PC-3 (cell line): ENCODE results near the gene S100PBP. TPM values are rescaled to one million over a fixed set of nuclear protein-coding genes. Genes with fewer than 3 reads are reported as not detected.

Experiments used
- ATAC-seq: fragments of 200-7000 bp; cut with Tn5 transposase; 2 replicates; pipeline ENCODE4 v1.9.1; 2020; ENCODE audit warnings: mild to moderate bottlenecking, moderate library complexity
- BruUV-seq: library from RNA; stranded (reverse); fragments of 400-500 nt; replicated peaks from 2 replicates; lab custom pipeline; 2021; lab: Mats Ljungman, UMichigan
- CTCF ChIA-PET: fragments of 300-600 bp; sonication (Branson Sonifier 250); formaldehyde crosslinking; loops from one replicate; lab custom pipeline; 2022; ENCODE audit warnings: antibody characterized with exemption; lab: Charles Lee
- POLR2A ChIA-PET: fragments of 300-600 bp; sonication (Branson Sonifier 250); formaldehyde crosslinking; loops from one replicate; lab custom pipeline; 2022; ENCODE audit warnings: antibody characterized with exemption; ENCODE audit not compliant: unreplicated experiment; lab: Charles Lee
- DNase-seq: peaks from one replicate; pipeline ENCODE4 v3.0.0-alpha.2; 2015
- H2AFZ ChIP-seq: fragments of 300-600 bp; sonication (generic); 2 replicates; pipeline ENCODE4 v1.6.0; 2016; ENCODE audit warnings: antibody characterized with exemption, low read length
- H3F3A ChIP-seq: fragments of 300-600 bp; sonication (generic); one replicate; pipeline ENCODE4 v1.6.0; 2017; ENCODE audit warnings: antibody characterized with exemption, low read length, control low read depth, mild to moderate bottlenecking; ENCODE audit not compliant: unreplicated experiment
- H3K27ac ChIP-seq: fragments of 300-600 bp; sonication (generic); 2 replicates; pipeline ENCODE4 v1.5.1; 2016; ENCODE audit warnings: mild to moderate bottlenecking, low read length
- H3K27me3 ChIP-seq: fragments of 300-600 bp; sonication (generic); 2 replicates; pipeline ENCODE4 v1.6.1; 2016; ENCODE audit warnings: low read length, mixed read lengths
- H3K36me3 ChIP-seq: fragments of 300-600 bp; sonication (generic); 2 replicates; pipeline ENCODE4 v1.6.1; 2016; ENCODE audit warnings: low read depth, mixed run types, low read length, mixed read lengths
- H3K4me1 ChIP-seq: fragments of 300-600 bp; sonication (generic); 2 replicates; pipeline ENCODE4 v1.5.1; 2016; ENCODE audit warnings: low read length; ENCODE audit not compliant: insufficient read depth
- H3K4me2 ChIP-seq: fragments of 300-600 bp; sonication (generic); 2 replicates; pipeline ENCODE4 v1.6.0; 2016; ENCODE audit warnings: low read length
- H3K4me3 ChIP-seq: fragments of 300-600 bp; sonication (generic); 2 replicates; pipeline ENCODE4 v1.5.1; 2016; ENCODE audit warnings: mild to moderate bottlenecking, low read length, mixed read lengths
- H3K79me2 ChIP-seq: fragments of 300-600 bp; sonication (generic); 2 replicates; pipeline ENCODE4 v1.6.1; 2017; ENCODE audit warnings: low read length, mixed read lengths
- H3K9ac ChIP-seq: fragments of 300-600 bp; sonication (generic); 2 replicates; pipeline ENCODE4 v1.6.0; 2016; ENCODE audit warnings: mild to moderate bottlenecking, low read length
- H3K9me2 ChIP-seq: fragments of 300-600 bp; sonication (generic); replicated peaks from 2 replicates; pipeline ENCODE4 v1.6.1; 2016; ENCODE audit warnings: mixed run types, low read length, mixed read lengths
- H3K9me3 ChIP-seq: fragments of 300-600 bp; sonication (generic); 2 replicates; pipeline ENCODE4 v1.6.1; 2016; ENCODE audit warnings: low read length, mixed read lengths
- H4K20me1 ChIP-seq: fragments of 300-600 bp; sonication (generic); 2 replicates; pipeline ENCODE4 v1.6.1; 2016; ENCODE audit warnings: low read length, mixed read lengths
- CTCF ChIP-seq: fragments of 300-600 bp; sonication (generic); conservative IDR thresholded peaks from 2 replicates; pipeline ENCODE4 v1.5.1; 2017; ENCODE audit warnings: antibody characterized with exemption, low read depth, mild to moderate bottlenecking, low read length
- EZH2 ChIP-seq: fragments of 300-600 bp; sonication (generic); IDR thresholded peaks from one replicate; pipeline ENCODE4 v1.6.1; 2017; ENCODE audit warnings: antibody characterized with exemption, mild to moderate bottlenecking, low read length; ENCODE audit not compliant: unreplicated experiment
- EZH2phosphoT487 ChIP-seq: fragments of 300-600 bp; sonication (generic); IDR thresholded peaks from 2 replicates; pipeline ENCODE4 v1.6.1; 2018; ENCODE audit warnings: mild to moderate bottlenecking, antibody characterized with exemption, low read length, borderline replicate concordance
- intact Hi-C: fragments of 100-400 bp; cut with micrococcal nuclease; formaldehyde crosslinking; loops from 2 replicates; pipeline ENCODE4 v1.9.0; 2023
- total RNA-seq: library from RNA; depleted of rRNA; stranded (reverse); fragments of >200 nt; gene quantifications from 2 replicates; pipeline ENCODE4 v1.2.3, GENCODE V29; 2014

The S100PBP gene
- total RNA-seq, 1 experiment from 2014 or later: 13.2 TPM

GRCh38 chr1:32813941-32814739, 3.3 kb upstream of the S100PBP start:
- DNase-seq: peak; percentile 66
- Histone ChIP-seq H3K4me2 (peak overlapping the region; percentile 83), H3K27me3 (no peaks in the 10 kb centered on the region), H3K36me3 (peaks cover 14% of the 10 kb centered on the region), H3K4me1 (peaks cover 27% of the 10 kb centered on the region), H3K79me2 (peaks cover 94% of the 10 kb centered on the region), H4K20me1 (no peaks in the 10 kb centered on the region), H3K9ac (no peak overlapping the region), H3K9me2 (no peaks in the 10 kb centered on the region), H3F3A (no peaks in the 10 kb centered on the region), H2AFZ (no peak overlapping the region), H3K4me3 (peak overlapping the region; percentile 89), H3K9me3 (no peaks in the 10 kb centered on the region), H3K27ac (no peak overlapping the region)
- ChIA-PET CTCF (no interaction called here), POLR2A (interaction anchor here (0.6 kb wide), 1 partner anchor 55 kb away, joined by 6 read pairs; no protein-coding TSS in a partner anchor)
- TF ChIP-seq CTCF (no peak), EZH2phosphoT487 (no peak), EZH2 (no peak)
- ATAC-seq: no peak
- no TSS peak for BruUV-seq
- intact Hi-C loops: no loop called here

GRCh38 chr1:32816676-32817158, 736 bp upstream of the S100PBP start:
- intact Hi-C loops: loop anchor here (2.0 kb wide), 1 partner anchor 18 kb away; no protein-coding TSS in a partner anchor
- POLR2A ChIA-PET: interaction anchor here (0.7 kb wide), 1 partner anchor 16 kb away, joined by 4 read pairs; no protein-coding TSS in a partner anchor
- peak; percentile 1 for ATAC-seq

More at GRCh38 chr1:32816676-32817158, 736 bp upstream of the S100PBP start:
- Histone ChIP-seq H3K4me2 (peak overlapping the region; percentile 83), H2AFZ (peak overlapping the region; percentile 41), H3F3A (no peaks in the 10 kb centered on the region), H3K79me2 (peaks cover 87% of the 10 kb centered on the region), H3K4me3 (peak overlapping the region; percentile 89), H3K36me3 (no peaks in the 10 kb centered on the region), H3K9ac (peak overlapping the region; percentile 97), H3K27me3 (no peaks in the 10 kb centered on the region), H3K9me3 (no peaks in the 10 kb centered on the region), H3K9me2 (no peaks in the 10 kb centered on the region), H3K4me1 (peaks cover 29% of the 10 kb centered on the region), H3K27ac (peak overlapping the region; percentile 56), H4K20me1 (no peaks in the 10 kb centered on the region)
- BruUV-seq: TSS peak; percentile 82
- DNase-seq: peak; percentile 26
- TF ChIP-seq CTCF (no peak), EZH2phosphoT487 (no peak), EZH2 (no peak)
- CTCF ChIA-PET: interaction anchor here (0.7 to 1.1 kb wide), 2 partner anchors 104 to 281 kb away, joined by 3 read pairs; no protein-coding TSS in a partner anchor
